ENCODE measurements around the gene SLC6A1.

The SLC6A1 gene

DNA sequence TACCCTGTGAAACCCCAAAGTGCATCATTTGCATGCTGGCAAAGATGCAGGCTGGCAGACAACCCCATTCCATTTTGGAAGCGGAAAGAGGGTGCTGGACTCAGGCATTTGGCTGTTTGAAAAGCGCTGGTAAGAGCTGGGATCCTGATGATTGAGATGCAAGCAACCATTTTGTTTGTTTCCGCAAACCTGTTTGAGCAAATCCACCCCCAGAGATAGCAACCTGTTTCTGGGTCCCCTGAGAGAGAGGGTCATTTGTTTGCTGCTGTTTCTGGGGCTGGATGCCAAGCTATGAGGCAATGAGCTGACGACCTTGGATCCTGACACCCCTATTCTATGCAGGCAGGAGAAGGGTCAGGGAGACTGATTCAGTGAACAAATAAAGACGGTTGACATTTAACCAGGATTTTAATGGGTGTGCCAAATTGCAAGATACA is 9.8 kb downstream of the SLC6A1 start:
- no peak for DNase-seq (ENCODE audit: low read depth)
- TF ChIP-seq, protein P1, sequence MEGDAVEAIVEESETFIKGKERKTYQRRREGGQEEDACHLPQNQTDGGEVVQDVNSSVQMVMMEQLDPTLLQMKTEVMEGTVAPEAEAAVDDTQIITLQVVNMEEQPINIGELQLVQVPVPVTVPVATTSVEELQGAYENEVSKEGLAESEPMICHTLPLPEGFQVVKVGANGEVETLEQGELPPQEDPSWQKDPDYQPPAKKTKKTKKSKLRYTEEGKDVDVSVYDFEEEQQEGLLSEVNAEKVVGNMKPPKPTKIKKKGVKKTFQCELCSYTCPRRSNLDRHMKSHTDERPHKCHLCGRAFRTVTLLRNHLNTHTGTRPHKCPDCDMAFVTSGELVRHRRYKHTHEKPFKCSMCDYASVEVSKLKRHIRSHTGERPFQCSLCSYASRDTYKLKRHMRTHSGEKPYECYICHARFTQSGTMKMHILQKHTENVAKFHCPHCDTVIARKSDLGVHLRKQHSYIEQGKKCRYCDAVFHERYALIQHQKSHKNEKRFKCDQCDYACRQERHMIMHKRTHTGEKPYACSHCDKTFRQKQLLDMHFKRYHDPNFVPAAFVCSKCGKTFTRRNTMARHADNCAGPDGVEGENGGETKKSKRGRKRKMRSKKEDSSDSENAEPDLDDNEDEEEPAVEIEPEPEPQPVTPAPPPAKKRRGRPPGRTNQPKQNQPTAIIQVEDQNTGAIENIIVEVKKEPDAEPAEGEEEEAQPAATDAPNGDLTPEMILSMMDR (IDR thresholded peaks at IDR 0.05; ENCODE audit: insufficient read depth, low read depth, low read length, missing control alignments): no peak
- no peak overlapping the region for H3K4me3 ChIP-seq (ENCODE audit: low read depth, low read length)

- DNase-seq (ENCODE audit: low read depth): no peak
- no peak overlapping the region for H3K4me3 ChIP-seq (ENCODE audit: low read depth, low read length)
- TF ChIP-seq, protein P1 (IDR thresholded peaks at IDR 0.05; ENCODE audit: insufficient read depth, low read depth, low read length, missing control alignments): no peak
These were observed 12.0 kb downstream of the SLC6A1 start for GRCh38 chr3:11004563-11004962.

DNA sequence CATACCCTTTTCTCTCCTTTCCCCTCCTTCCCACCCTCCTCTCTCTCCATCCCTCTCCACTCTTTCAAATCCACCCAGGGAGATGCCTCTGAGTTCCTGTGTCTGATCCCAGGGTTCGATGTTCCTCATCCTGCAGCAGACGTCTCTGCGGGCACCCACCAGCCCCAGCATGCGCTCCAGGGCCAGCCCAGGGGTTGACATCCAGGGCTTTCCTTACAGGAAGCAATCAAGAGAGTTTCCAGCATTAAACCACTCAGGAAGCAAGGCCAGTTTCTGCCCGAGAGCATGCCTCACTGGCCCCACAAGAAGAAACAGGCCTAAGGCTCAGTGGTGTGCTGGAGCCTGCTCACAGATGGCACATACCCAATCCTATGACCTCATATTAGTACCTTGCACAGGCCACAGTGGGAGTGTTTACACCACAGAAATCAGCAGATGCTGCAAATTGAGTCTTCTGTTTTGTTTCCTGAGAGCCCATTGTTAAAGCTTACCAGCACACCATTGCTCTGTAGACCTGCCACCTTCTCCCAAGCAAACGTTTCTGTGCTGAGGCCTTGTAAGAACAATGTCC is 13.2 kb downstream of the SLC6A1 start:
- DNase-seq (ENCODE audit: low read depth): no peak
- H3K4me3 ChIP-seq (ENCODE audit: low read depth, low read length): no peak overlapping the region
- TF ChIP-seq, protein P1 (IDR thresholded peaks at IDR 0.05; ENCODE audit: insufficient read depth, low read depth, low read length, missing control alignments): no peak

DNA sequence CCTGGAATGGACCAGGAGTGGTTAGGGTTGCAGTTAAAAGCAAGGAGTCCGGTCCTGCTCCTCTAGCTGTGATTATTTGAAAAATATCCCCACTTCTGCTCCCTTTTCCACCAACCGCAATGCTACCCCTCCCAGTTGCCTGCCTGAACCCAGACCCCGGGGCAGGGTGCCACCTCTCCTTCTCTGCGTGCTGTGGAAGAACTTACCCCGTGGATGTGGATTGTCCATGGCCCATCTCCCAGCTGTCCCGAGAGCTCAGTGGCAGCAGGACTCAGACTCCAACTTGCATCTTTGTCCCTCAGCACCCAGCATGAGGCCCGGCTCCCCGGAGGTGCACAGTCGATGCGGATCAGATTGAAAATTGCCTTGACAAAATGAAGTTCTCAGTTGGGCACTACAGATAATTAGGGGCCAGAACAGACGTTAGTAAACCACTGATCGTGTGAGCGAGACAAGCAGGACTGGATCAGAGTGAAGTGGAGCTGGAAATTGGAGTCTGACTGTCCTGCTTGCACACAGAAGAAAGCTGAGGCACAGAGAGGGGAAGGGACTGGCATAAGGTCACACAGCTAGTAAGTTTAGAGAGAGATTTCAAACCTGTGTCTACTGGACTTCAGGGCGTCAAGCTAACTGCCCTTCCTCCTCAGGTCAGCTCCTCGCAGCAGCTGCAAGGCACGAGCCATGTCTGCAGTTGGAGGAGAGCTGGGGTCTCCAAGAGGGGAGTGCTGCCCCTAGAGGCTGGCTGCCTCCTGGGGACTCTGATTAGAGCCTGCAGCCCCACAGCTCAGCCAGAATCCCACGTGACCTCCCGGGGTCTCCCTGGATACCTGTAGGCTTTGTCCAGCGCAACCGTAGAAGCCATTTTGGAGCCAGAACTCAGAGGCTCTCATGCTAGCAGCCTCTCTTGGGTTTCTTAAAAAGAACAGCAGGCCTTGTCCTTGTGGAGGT is 14.7 kb downstream of the SLC6A1 start:
- DNase-seq (ENCODE audit: low read depth): no peak
- H3K4me3 ChIP-seq (ENCODE audit: low read depth, low read length): no peak overlapping the region
- TF ChIP-seq, protein P1 (IDR thresholded peaks at IDR 0.05; ENCODE audit: insufficient read depth, low read depth, low read length, missing control alignments): no peak

DNA sequence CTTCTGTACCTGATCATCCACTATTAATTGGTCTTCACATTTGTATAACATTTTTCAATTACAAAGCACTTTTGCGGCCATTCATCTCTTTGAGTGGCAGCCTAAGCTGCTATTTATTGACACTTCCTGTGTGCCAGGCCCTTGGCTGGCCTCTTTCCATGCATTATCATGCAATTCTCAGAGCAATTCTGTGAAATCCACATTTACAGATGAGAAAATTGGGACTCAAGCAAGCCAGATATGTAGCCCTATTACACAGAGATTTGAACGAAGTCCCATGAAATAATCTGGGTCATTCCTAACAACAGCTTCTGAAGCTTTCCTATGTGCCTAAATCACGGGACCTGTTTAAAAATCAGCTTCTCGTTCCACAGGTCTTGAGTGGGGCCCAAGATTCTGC is 17.4 kb downstream of the SLC6A1 start:
- no peak overlapping the region for H3K4me3 ChIP-seq (ENCODE audit: low read depth, low read length)
- TF ChIP-seq, protein P1 (IDR thresholded peaks at IDR 0.05; ENCODE audit: insufficient read depth, low read depth, low read length, missing control alignments): no peak
- DNase-seq (ENCODE audit: low read depth): no peak

DNA sequence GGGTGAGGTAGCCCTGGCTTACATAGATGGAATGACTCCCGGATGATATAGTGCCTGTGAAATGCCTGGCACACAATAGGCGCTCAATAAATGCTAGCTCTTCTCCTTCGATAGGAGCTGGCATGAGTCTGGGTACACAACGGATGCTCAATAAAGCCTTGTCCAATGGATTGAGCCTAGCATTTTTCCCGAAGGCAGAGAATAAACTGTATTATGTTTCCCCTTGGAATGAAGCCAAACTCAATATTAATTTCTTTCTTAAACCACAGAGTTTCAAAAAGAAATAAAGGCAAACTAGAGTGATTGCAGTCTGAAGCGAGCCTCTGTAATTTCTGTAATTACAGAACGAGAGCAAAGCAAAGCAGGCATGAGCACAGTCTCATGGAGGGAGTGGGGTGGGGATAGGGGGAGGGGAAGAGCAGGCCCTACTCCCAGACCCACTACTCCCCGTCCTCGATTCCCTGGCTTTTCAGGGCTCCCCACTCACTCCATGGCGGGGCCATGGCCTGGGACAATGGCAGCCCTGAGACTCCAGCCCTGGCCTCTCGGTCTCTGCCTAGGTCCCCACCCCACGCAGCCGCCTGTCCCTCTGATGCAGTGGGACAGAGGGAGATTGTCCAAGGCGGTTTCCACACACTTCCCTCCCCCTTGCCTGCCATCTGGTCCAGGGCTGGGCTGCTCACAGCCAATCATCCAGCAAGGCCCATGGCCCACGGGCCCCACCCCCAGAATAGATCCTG is 18.0 kb downstream of the SLC6A1 start:
- H3K4me3 ChIP-seq (ENCODE audit: low read depth, low read length): no peak overlapping the region
- TF ChIP-seq, protein P1 (IDR thresholded peaks at IDR 0.05; ENCODE audit: insufficient read depth, low read depth, low read length, missing control alignments): no peak
- no peak for DNase-seq (ENCODE audit: low read depth)

Measured in GM12865 (cell line).